Endothelial cell of umbilical vein (primary cell): ENCODE data around the gene HGF.

Experiments
- POLR2A ChIP-seq: IDR thresholded peaks from 2 replicates; pipeline ENCODE4 v1.6.1; 2012; ENCODE audit warnings: low read depth, mild to moderate bottlenecking, control low read depth, low read length
- TF ChIP-seq, protein P1 (sequence below), 2 donors: IDR thresholded peaks; 1 replicate in 1 of 2; 2 replicates in 1 of 2; pipeline ENCODE4 v1.5.1; 2011; ENCODE audit warnings: low read length in 2 of 2, mild to moderate bottlenecking in 2 of 2, moderate library complexity in 2 of 2, control low read depth in 1 of 2, inconsistent platforms in 1 of 2, low read depth in 1 of 2; ENCODE audit not compliant: insufficient read depth in 1 of 2; ENCODE audit errors: extremely low read depth in 1 of 2

DNA sequence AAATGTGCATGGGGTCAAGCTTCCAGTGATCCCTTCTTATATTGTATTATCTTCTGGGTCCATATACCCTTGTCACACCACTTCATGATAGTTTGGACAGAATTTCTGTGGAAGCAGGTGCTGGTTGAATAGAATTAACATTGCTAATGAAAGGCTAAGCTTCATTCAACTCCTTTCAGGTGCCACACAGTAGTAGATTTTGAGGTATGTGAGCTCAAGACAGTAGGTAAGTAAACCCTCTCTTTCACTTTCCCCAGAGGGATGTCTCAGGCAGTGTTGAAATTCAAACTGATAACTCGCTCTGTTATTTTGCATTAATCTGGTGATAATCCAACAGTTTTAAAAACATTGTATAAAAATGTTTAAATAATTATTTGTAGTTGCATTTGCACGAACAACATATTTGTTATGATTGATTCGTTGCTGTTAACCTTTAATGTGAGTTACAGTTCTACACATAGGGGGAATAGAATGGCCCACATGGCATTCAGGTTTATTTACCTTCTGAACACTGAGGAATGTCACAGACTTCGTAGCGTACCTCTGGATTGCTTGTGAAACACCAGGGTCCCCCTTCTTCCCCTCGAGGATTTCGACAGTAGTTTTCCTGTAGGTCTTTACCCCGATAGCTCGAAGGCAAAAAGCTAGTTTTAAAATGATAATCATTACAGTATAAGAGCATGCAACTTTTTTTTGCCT, 18.1 kb downstream of the HGF start:
- TF ChIP-seq POLR2A = no peak
- TF ChIP-seq, protein P1, sequence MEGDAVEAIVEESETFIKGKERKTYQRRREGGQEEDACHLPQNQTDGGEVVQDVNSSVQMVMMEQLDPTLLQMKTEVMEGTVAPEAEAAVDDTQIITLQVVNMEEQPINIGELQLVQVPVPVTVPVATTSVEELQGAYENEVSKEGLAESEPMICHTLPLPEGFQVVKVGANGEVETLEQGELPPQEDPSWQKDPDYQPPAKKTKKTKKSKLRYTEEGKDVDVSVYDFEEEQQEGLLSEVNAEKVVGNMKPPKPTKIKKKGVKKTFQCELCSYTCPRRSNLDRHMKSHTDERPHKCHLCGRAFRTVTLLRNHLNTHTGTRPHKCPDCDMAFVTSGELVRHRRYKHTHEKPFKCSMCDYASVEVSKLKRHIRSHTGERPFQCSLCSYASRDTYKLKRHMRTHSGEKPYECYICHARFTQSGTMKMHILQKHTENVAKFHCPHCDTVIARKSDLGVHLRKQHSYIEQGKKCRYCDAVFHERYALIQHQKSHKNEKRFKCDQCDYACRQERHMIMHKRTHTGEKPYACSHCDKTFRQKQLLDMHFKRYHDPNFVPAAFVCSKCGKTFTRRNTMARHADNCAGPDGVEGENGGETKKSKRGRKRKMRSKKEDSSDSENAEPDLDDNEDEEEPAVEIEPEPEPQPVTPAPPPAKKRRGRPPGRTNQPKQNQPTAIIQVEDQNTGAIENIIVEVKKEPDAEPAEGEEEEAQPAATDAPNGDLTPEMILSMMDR (IDR thresholded peaks at IDR 0.05; ENCODE audit: extremely low read depth in 1 of 2, insufficient read depth in 1 of 2, low read depth in 1 of 2, low read length in 2 of 2) = no peak
